ENCODE data around the gene NPL. TPM values are rescaled to one million over a fixed set of nuclear protein-coding genes. Genes with fewer than 3 reads are reported as not detected.

Gene NPL
- total RNA-seq, 3 donors from 2014 or later (not counting 1 experiment from before 2014, with no cell fraction given): 5.2 to 10.6 (median 6.8) TPM

GRCh38 chr1:182848736-182849135 lies 59.2 kb downstream of the NPL start:
- TF ChIP-seq, protein P1, sequence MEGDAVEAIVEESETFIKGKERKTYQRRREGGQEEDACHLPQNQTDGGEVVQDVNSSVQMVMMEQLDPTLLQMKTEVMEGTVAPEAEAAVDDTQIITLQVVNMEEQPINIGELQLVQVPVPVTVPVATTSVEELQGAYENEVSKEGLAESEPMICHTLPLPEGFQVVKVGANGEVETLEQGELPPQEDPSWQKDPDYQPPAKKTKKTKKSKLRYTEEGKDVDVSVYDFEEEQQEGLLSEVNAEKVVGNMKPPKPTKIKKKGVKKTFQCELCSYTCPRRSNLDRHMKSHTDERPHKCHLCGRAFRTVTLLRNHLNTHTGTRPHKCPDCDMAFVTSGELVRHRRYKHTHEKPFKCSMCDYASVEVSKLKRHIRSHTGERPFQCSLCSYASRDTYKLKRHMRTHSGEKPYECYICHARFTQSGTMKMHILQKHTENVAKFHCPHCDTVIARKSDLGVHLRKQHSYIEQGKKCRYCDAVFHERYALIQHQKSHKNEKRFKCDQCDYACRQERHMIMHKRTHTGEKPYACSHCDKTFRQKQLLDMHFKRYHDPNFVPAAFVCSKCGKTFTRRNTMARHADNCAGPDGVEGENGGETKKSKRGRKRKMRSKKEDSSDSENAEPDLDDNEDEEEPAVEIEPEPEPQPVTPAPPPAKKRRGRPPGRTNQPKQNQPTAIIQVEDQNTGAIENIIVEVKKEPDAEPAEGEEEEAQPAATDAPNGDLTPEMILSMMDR (IDR thresholded peaks at IDR 0.05): no peak
- Histone ChIP-seq H3K27ac (ENCODE audit: low read length) (no peak overlapping the region), H3K36me3 (ENCODE audit: control insufficient read depth, insufficient read depth, low read length) (peaks cover 83% of the 10 kb centered on the region), H3K9me3 (ENCODE audit: control insufficient read depth, insufficient read depth, low read length) (no peaks in the 10 kb centered on the region), H3K27me3 (ENCODE audit: control insufficient read depth, insufficient read depth, low read length) (no peaks in the 10 kb centered on the region), H3K4me3 (ENCODE audit: low read length) (no peak overlapping the region), H3K4me1 (ENCODE audit: control insufficient read depth, insufficient read depth, low read length) (peaks cover 7% of the 10 kb centered on the region)
- peaks cover 6% of the 10 kb centered on the region for H3K36me3 Mint-ChIP-seq
- no peaks in the 10 kb centered on the region for H3K9me3 Mint-ChIP-seq
- H3K27ac Mint-ChIP-seq: peak overlapping the region in 1 of 2 donors; percentile 54
- intact Hi-C loops (cut with micrococcal nuclease): loop anchor here (10.0 kb wide), 1 partner anchor 1754 kb away; no protein-coding TSS in a partner anchor
- no peaks in the 10 kb centered on the region for H3K27me3 Mint-ChIP-seq (ENCODE audit: low read depth in 2 of 2)
- no peak for ATAC-seq
- peaks cover 42 to 52% of the 10 kb centered on the region in 2 donors for H3K4me1 Mint-ChIP-seq
- DNase-seq: no peak
- H3K4me3 Mint-ChIP-seq: no peak overlapping the region
- WGBS (ENCODE audit: insufficient coverage): 100% methylated on average over 2 of the region's 2 CpGs

DNA sequence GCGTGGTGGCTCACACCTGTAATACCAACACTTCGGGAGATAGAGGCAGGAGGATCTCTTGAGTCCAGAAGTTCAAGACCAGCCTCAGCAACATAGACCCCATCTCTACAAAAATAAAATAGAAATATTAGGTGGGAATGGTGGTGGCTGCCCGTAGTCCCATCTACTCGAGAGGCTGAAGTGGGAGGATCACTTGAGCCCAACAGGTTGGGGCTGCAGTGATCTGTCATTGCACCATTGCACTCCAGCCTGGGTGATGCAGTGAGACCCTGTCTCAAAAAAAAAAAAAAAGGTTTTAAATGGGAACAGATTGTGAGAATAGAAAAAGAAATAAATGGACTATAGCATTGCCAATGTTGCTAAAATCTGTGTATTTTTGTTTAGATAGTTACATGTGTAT lies 60.7 kb downstream of the NPL start:
- TF ChIP-seq, protein P1 (IDR thresholded peaks at IDR 0.05): no peak
- intact Hi-C loops (cut with micrococcal nuclease): no loop called here
- Mint-ChIP-seq H3K36me3 (peaks cover 6% of the 10 kb centered on the region), H3K27me3 (ENCODE audit: low read depth in 2 of 2) (no peaks in the 10 kb centered on the region), H3K27ac (peak overlapping the region in 1 of 2 donors; percentile 22), H3K4me1 (peaks cover 32 to 47% of the 10 kb centered on the region in 2 donors), H3K9me3 (no peaks in the 10 kb centered on the region), H3K4me3 (no peak overlapping the region)
- no peak overlapping the region for H3K27ac ChIP-seq (ENCODE audit: low read length)
- ATAC-seq (no peak), DNase-seq (no peak)
- H3K27me3 ChIP-seq (ENCODE audit: control insufficient read depth, insufficient read depth, low read length): no peaks in the 10 kb centered on the region
- H3K4me3 ChIP-seq (ENCODE audit: low read length): no peak overlapping the region
- peaks cover 6% of the 10 kb centered on the region for H3K4me1 ChIP-seq (ENCODE audit: control insufficient read depth, insufficient read depth, low read length)
- WGBS (ENCODE audit: insufficient coverage): 100% methylated on average over 2 of the region's 4 CpGs
- no peaks in the 10 kb centered on the region for H3K9me3 ChIP-seq (ENCODE audit: control insufficient read depth, insufficient read depth, low read length)
- H3K36me3 ChIP-seq (ENCODE audit: control insufficient read depth, insufficient read depth, low read length): peaks cover 87% of the 10 kb centered on the region

DNA sequence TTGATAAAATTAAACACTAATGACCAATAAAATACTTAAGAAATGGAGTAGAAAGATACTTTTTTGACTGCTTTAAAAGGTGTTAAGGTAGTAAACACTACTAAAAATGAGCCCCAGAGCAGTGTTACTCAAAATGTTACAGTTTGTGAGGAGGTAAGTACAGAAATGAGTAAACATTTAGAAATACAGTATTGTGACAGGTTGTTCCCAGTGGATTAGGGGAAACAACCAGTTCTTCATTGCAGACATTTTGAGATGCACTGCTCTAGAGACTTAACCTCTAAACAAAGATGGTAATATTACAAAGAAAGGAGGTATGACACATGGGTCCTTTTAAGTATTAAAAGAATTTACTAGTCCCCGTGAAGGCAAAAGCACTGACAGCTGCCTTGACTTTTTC lies 62.3 kb downstream of the NPL start:
- TF ChIP-seq, protein P1 (IDR thresholded peaks at IDR 0.05): no peak
- intact Hi-C loops (cut with micrococcal nuclease): no loop called here
- H3K4me3 Mint-ChIP-seq: no peak overlapping the region
- no peaks in the 10 kb centered on the region for H3K27me3 Mint-ChIP-seq (ENCODE audit: low read depth in 2 of 2)
- DNase-seq (no peak), ATAC-seq (no peak)
- no peaks in the 10 kb centered on the region for H3K27me3 ChIP-seq (ENCODE audit: control insufficient read depth, insufficient read depth, low read length)
- no peaks in the 10 kb centered on the region for H3K9me3 Mint-ChIP-seq
- no peak overlapping the region for H3K27ac Mint-ChIP-seq
- H3K36me3 Mint-ChIP-seq: peaks cover 6% of the 10 kb centered on the region
- WGBS (ENCODE audit: insufficient coverage): 100% methylated on average over 1 of the region's 1 CpG
- peaks cover 97% of the 10 kb centered on the region for H3K36me3 ChIP-seq (ENCODE audit: control insufficient read depth, insufficient read depth, low read length)
- peaks cover 32 to 39% of the 10 kb centered on the region in 2 donors for H3K4me1 Mint-ChIP-seq
- no peak overlapping the region for H3K27ac ChIP-seq (ENCODE audit: low read length)
- H3K4me1 ChIP-seq (ENCODE audit: control insufficient read depth, insufficient read depth, low read length): no peaks in the 10 kb centered on the region
- H3K4me3 ChIP-seq (ENCODE audit: low read length): no peak overlapping the region
- no peaks in the 10 kb centered on the region for H3K9me3 ChIP-seq (ENCODE audit: control insufficient read depth, insufficient read depth, low read length)

GRCh38 chr1:182855911-182856310 lies 66.3 kb downstream of the NPL start:
- Mint-ChIP-seq H3K4me1 (peaks cover 2% of the 10 kb centered on the region in 2 donors), H3K27ac (no peak overlapping the region), H3K36me3 (peaks cover 22% of the 10 kb centered on the region), H3K4me3 (no peak overlapping the region), H3K27me3 (ENCODE audit: low read depth in 2 of 2) (no peaks in the 10 kb centered on the region), H3K9me3 (no peaks in the 10 kb centered on the region)
- no peak for ATAC-seq
- Histone ChIP-seq H3K4me1 (ENCODE audit: control insufficient read depth, insufficient read depth, low read length) (no peaks in the 10 kb centered on the region), H3K9me3 (ENCODE audit: control insufficient read depth, insufficient read depth, low read length) (no peaks in the 10 kb centered on the region), H3K4me3 (ENCODE audit: low read length) (no peak overlapping the region), H3K27ac (ENCODE audit: low read length) (no peak overlapping the region), H3K36me3 (ENCODE audit: control insufficient read depth, insufficient read depth, low read length) (peaks cover 99% of the 10 kb centered on the region), H3K27me3 (ENCODE audit: control insufficient read depth, insufficient read depth, low read length) (no peaks in the 10 kb centered on the region)
- TF ChIP-seq, protein P1 (IDR thresholded peaks at IDR 0.05): no peak
- 100% methylated on average over 2 of the region's 4 CpGs for WGBS (ENCODE audit: insufficient coverage)
- intact Hi-C loops (cut with micrococcal nuclease): no loop called here
- DNase-seq: no peak

Data from natural killer cell (primary cell).